Measurements from ENCODE around the gene PCGF5.

The PCGF5 gene

GRCh38 chr10:91253300-91253699, 32.8 kb downstream of the PCGF5 start:
- TF ChIP-seq CTCF (IDR thresholded peaks at IDR 0.05) = no peak

- TF ChIP-seq CTCF (IDR thresholded peaks at IDR 0.05) = no peak
These were observed 36.8 kb downstream of the PCGF5 start for GRCh38 chr10:91257310-91257709.

GRCh38 chr10:91271886-91272285, 51.4 kb downstream of the PCGF5 start:
- no peak for TF ChIP-seq CTCF (IDR thresholded peaks at IDR 0.05)

GRCh38 chr10:91284486-91285090, 64.1 kb downstream of the PCGF5 start:
- TF ChIP-seq CTCF (IDR thresholded peaks at IDR 0.05) = no peak

GRCh38 chr10:91286572-91286971, 66.1 kb downstream of the PCGF5 start:
- TF ChIP-seq CTCF (IDR thresholded peaks at IDR 0.05) = no peak

GRCh38 chr10:91287276-91287675, 66.8 kb downstream of the PCGF5 start:
- TF ChIP-seq CTCF (IDR thresholded peaks at IDR 0.05) = no peak

GRCh38 chr10:91287912-91288311, 67.4 kb downstream of the PCGF5 start:
- TF ChIP-seq CTCF (IDR thresholded peaks at IDR 0.05) = no peak

GRCh38 chr10:91289305-91289704, 68.8 kb downstream of the PCGF5 start:
- TF ChIP-seq CTCF (IDR thresholded peaks at IDR 0.05) = no peak
